OCI-LY3 (cell line): ENCODE data around the gene CXCL9.

ENCODE experiments used
- CTCF ChIP-seq: fragments of 200-600, 300-600 bp; sonication (generic); IDR thresholded peaks from 2 replicates; pipeline ENCODE4 v1.5.1; 2014; ENCODE audit warnings: antibody characterized with exemption, low read length, low read depth
- EZH2phosphoT487 ChIP-seq: fragments of 200-600 bp; shearing (Covaris generic); IDR thresholded peaks from 2 replicates; pipeline ENCODE4 v1.6.1; 2018; ENCODE audit warnings: antibody characterized with exemption, mixed run types, low read depth

GRCh38 chr4:76010576-76010975 lies 3.3 kb upstream of the CXCL9 start:
- no peak for TF ChIP-seq CTCF
- no peak for TF ChIP-seq EZH2phosphoT487
